Articular chondrocyte of knee joint (primary cell): ENCODE measurements around the gene NUMA1. TPM values are rescaled to one million over a fixed set of nuclear protein-coding genes. Genes with fewer than 3 reads are reported as not detected.

Source experiments
- small RNA-seq: library from RNA; depleted of rRNA; stranded (forward); fragments of <200 nt; gene quantifications from one replicate; pipeline ENCODE3, GENCODE V24; 2012
- total RNA-seq: library from RNA; depleted of rRNA; stranded (reverse); fragments of >200 nt; gene quantifications from 2 replicates; pipeline ENCODE4 v1.2.3, GENCODE V29; 2012

NUMA1 gene
- 189 and 190 TPM in 2 replicates for total RNA-seq

GRCh38 chr11:72080326-72081183 lies at the start of gene NUMA1, which contains the start of gene LRRC51:
Gene NUMA1 (minus strand): TSS chr11:72080542. CDS start chr11:72035943, 44,599 bp downstream.
Gene LRRC51 (plus strand): TSS chr11:72080850. CDS start chr11:72089084, 8,234 bp downstream.

GRCh38 chr11:72112143-72112977 lies 32.0 kb upstream of the NUMA1 start, which contains the start of gene ANAPC15:
Gene ANAPC15 (minus strand): TSS chr11:72112695. CDS start chr11:72111276, 1,419 bp downstream.

DNA sequence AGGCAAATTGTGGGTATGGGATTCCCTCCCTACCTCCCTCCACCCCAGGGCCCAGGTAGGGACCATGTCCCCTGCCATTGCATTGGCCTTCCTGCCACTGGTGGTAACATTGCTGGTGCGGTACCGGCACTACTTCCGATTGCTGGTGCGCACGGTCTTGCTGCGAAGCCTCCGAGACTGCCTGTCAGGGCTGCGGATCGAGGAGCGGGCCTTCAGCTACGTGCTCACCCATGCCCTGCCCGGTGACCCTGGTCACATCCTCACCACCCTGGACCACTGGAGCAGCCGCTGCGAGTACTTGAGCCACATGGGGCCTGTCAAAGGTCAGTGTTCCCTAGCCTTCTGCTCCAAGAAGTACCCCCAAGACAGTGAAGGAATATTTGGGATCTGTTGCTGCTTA lies 25.5 kb upstream of the NUMA1 start, which contains the start of gene TOMT:
Gene TOMT (plus strand): TSS at position 37 of the 400 bp plus-strand sequence. CDS start 28 bp downstream, at position 65.

GRCh38 chr11:72102946-72103753 lies 22.8 kb upstream of the NUMA1 start, which contains the start of gene LAMTOR1:
Gene LAMTOR1 (minus strand): TSS chr11:72103297. CDS start chr11:72103224, 73 bp downstream.

DNA sequence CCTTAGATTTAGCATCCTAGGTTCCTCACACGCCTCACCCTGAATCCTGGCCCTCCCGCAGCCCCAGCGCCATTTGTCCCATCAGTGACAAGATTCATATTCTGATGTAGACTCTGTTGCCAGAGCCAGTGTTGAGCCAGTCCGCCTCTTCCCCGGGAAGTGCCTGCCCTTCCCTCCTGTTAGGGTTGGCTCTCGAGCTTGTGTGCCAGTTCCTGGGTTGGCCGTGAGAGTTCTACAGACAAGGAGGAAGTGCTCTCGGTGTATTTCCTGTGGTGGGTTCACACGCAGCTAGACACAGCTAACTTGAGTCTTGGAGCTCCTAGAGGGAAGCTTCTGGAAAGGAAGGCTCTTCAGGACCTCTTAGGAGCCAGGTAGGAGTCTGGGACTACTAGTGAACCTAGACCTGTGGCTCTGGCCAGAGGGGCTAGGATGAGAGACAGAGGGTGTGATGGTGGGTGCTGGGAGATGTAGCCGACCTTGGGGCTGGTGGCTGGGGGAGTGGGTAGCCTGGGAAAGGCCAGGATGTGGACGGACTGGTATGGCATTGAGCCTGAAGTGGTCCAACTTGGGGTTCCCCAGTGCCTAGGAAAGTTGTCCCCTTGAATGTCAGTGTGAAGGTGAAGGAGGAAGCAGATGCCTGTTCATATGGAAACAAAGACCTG lies 81.6 kb downstream of the NUMA1 start, which contains the start of gene IL18BP:
Gene IL18BP (plus strand): TSS at position 261 of the 662 bp plus-strand sequence. CDS start 1,076 bp downstream, outside the sequence.

Small RNA genes within 50 kb of the gene (small RNA-seq; reads per million reads assigned to genes)
- gene MIR3165 (1.2 reads per million, percentile 52 among the genes with 10 or more reads in this experiment), gene RNU6-72P (not detected)

Other genes starting within 250 kb of the NUMA1 start
- not detected in 2 replicates for gene DEFB108B, start 247.3 kb downstream of the NUMA1 start, total RNA-seq
- not detected in 2 replicates for gene DEFB131B, start 202.1 kb downstream of the NUMA1 start, total RNA-seq
- 6.1 and 6.8 TPM in 2 replicates for gene XNDC1N, start 151.9 kb downstream of the NUMA1 start, total RNA-seq
- gene RNF121, start 151.5 kb downstream of the NUMA1 start, total RNA-seq, result 23.2 and 25.1 TPM in 2 replicates
- gene IL18BP, start 81.6 kb downstream of the NUMA1 start, total RNA-seq, result 2.8 and 5.6 TPM in 2 replicates
- gene LRRC51, start 308 bp upstream of the NUMA1 start, total RNA-seq, result 4.2 and 5.4 TPM in 2 replicates
- 87.4 and 99.0 TPM in 2 replicates for gene LAMTOR1, start 22.8 kb upstream of the NUMA1 start, total RNA-seq
- not detected in 2 replicates for gene TOMT, start 25.4 kb upstream of the NUMA1 start, total RNA-seq
- 21.0 and 23.5 TPM in 2 replicates for gene ANAPC15, start 32.2 kb upstream of the NUMA1 start, total RNA-seq
- 0.78 and 1.1 TPM in 2 replicates for gene FOLR3, start 55.2 kb upstream of the NUMA1 start, total RNA-seq
- 0.54 TPM in 1 of 2 replicates, not detected in the other for gene FOLR1, start 111.6 kb upstream of the NUMA1 start, total RNA-seq
- gene FOLR2, start 136.3 kb upstream of the NUMA1 start, total RNA-seq, result not detected in 2 replicates
- gene INPPL1, start 144.2 kb upstream of the NUMA1 start, total RNA-seq, result 39.5 and 46.3 TPM in 2 replicates
- not detected in 2 replicates for gene PHOX2A, start 163.6 kb upstream of the NUMA1 start, total RNA-seq